Measurements from ENCODE around the gene DTYMK.

Gene DTYMK

DNA sequence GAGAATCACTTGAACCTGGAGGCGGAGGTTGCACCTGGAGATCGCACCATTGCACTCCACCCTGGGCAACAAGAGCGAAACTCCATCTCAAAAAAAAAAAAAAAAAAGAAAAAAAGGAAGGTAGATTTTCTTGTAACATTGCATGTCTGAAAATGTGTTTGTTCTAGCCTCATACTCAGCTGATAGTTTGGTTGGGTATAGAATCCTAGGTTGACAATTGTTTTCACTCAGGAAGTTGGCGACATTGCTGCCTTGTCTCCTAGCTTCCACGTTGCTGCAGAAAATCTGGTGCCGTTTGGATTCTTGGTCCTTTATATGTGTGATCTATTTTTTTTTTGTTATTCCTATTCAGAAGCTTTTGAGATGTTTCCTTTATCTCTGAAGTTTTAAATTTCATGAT, 19.9 kb upstream of the DTYMK start:
- no peak for DNase-seq (ENCODE audit: low spot score)

GRCh38 chr2:241703032-241703604, 16.5 kb upstream of the DTYMK start:
- DNase-seq (ENCODE audit: low spot score) = peak; percentile 43

GRCh38 chr2:241702155-241703031, 15.8 kb upstream of the DTYMK start:
- DNase-seq (ENCODE audit: low spot score) = peak; percentile 94

DNA sequence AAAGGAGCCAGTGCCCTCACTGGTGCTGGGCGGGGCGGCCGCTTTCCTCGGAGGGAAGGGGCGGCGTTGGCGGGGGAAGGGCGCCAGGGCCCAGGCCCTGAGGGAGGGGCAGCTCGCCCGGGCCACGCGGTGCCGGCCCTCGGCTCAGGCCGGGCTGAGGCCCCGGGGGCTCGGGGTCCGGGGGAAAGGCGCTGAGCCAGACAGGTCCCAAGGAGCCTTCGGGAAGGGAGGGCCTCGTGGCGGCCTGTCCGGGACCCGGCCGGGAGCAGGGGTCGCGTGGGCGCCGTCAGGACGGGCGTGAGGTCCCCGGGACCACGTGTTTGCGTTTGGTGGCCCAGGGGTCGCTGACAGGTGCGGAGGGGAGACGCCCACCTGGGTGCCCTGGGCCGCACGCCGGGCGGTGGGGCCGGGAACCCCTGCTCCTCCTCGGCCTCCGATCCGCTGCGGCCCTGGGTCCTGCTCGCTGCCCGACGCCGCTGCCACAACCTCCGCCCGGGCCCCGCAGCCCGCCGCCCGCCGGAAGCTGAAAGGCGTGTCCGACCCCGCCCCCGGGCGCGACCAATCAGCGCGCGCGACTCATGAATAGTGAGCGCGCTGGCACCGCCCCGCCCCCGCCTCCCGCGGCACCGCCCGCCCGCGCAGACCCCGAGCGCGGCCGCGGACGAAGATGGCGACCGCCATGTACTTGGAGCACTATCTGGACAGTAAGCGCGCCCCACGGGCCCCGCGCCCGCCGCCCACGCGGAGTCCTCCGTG, 15.0 kb upstream of the DTYMK start, which contains the start of gene ING5:
TSS of gene ING5 (plus strand) at position 641 of the 756 bp plus-strand sequence. CDS start at position 668, 27 bp downstream.
- DNase-seq (ENCODE audit: low spot score) = peak; percentile 92

DNA sequence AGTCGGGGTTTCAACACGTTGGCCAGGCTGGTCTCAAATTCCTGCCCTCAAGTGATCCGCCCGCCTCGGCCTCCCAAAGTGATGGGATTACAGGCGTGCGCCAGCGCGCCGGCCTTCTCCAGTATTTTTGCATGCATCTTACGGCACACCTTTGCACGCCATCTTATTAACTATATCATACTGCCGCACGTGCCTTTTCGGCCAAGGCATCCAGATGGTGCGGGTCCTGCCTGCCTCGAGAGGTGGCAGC, 14.5 kb upstream of the DTYMK start:
- DNase-seq (ENCODE audit: low spot score) = no peak

DNA sequence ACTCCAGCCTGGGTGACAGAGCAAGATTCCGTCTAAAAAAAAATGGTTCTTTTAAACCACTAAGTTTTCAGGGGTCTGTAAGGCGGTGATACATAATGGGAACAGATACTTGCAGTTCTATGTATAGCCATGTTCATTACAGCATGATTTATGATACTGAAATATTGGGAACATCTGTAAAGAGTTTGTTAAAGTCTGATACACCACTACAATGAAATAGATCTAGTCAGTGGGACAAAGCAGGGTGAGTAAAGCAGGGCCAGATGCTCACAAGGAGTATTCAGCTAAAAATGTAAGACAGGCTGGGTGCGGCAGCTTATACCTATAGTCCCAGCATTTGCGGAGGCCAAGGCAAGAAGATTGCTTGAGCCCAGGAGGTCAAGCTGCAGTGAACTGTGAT, 9.0 kb upstream of the DTYMK start:
- DNase-seq (ENCODE audit: low spot score) = no peak

GRCh38 chr2:241692448-241692847, 5.8 kb upstream of the DTYMK start:
- peak; percentile 57 for DNase-seq (ENCODE audit: low spot score)

DNA sequence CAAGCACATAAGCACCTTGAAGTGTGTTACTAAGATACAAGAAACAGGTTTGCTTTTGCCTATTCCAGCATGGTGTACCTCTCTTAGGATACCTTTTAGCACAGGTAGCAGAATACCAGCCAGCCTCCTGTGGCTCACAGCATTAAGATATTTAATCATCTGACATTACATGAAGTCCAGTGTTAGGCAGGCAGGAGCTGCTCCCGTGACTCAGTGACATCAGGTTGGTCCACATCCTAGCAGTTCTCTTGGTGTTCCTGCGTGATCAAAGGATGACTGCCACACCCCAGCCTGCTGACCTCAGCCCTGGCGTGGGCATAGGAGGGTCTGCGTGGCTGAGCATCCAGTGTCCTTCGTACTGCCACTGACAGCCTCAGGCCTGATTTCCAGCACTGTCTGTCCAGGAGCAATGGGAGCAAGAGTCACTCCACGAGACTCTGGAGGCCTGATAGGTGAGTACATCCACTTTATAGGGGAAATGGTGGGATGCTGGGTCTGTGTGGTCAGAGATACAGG, 3.6 kb upstream of the DTYMK start:
- DNase-seq (ENCODE audit: low spot score) = no peak

GRCh38 chr2:241689306-241689705, 2.7 kb upstream of the DTYMK start:
- DNase-seq (ENCODE audit: low spot score) = no peak

- DNase-seq (ENCODE audit: low spot score) = no peak
Observed at GRCh38 chr2:241686324-241686649, 328 bp downstream of the DTYMK start.

DNA sequence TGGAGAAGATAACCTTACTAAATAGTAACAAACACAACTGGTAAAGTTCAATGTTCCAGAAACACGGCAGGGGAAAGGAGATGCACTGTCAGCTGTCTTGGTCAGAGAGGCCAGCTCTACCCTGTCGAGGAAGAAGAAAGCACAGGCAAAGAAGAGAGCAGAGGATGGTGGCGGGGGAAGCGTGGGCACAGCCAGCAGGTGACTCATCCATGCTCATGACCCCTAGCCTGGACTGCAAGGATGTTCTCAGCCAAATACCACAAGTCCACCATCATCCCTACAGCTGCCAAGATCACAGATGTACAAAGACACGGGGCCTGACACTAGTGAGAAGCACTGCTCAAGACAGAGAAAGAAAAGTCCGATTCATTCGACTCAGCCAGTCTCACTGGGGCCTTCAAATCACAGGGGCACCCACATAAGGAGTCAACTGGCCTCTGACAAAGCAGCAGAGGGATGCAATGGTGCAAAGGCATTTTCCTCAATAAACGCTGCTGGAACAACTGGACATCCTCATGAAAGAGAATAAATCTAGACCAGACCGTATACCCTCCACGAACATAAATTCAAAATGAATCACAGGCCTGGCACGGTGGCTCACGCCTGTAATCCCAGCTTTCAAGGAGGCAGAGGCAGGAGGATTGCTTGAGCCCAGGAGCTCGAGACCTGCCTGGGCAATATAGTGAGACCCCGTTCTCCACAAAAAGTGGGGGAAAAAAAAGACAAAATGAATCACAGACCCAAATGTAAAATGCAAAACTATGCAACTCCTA, 5.6 kb downstream of the DTYMK start:
- DNase-seq (ENCODE audit: low spot score) = peak; percentile 98

GRCh38 chr2:241680044-241680443, 6.6 kb downstream of the DTYMK start:
- DNase-seq (ENCODE audit: low spot score) = no peak

GRCh38 chr2:241678784-241679540, 7.7 kb downstream of the DTYMK start:
- DNase-seq (ENCODE audit: low spot score) = no peak

DNA sequence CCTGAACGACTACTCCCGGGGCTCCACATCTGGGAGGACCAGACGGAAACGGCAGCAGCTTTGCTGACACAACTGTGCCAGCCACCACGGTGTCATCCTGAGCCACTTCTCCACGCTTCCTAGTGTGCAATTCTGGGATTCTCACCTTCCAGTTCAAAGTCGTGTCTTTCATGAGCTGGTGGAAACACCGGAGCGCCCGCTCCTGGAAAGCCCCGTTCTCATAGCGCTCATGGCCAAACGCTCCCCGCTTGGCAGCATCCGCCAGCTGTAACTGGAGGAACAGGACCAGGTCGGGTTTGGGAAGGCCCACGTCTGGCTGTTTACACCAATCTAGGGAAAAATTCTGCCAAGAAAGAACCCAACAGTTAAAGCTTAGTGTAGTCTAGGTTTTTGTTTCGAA, 8.3 kb downstream of the DTYMK start:
- DNase-seq (ENCODE audit: low spot score) = no peak

GRCh38 chr2:241677392-241677791, 9.2 kb downstream of the DTYMK start:
- no peak for DNase-seq (ENCODE audit: low spot score)

GRCh38 chr2:241676665-241677064, 9.9 kb downstream of the DTYMK start:
- DNase-seq (ENCODE audit: low spot score) = no peak

- DNase-seq (ENCODE audit: low spot score) = no peak
Observed at GRCh38 chr2:241675885-241676284, 10.7 kb downstream of the DTYMK start.

DNA sequence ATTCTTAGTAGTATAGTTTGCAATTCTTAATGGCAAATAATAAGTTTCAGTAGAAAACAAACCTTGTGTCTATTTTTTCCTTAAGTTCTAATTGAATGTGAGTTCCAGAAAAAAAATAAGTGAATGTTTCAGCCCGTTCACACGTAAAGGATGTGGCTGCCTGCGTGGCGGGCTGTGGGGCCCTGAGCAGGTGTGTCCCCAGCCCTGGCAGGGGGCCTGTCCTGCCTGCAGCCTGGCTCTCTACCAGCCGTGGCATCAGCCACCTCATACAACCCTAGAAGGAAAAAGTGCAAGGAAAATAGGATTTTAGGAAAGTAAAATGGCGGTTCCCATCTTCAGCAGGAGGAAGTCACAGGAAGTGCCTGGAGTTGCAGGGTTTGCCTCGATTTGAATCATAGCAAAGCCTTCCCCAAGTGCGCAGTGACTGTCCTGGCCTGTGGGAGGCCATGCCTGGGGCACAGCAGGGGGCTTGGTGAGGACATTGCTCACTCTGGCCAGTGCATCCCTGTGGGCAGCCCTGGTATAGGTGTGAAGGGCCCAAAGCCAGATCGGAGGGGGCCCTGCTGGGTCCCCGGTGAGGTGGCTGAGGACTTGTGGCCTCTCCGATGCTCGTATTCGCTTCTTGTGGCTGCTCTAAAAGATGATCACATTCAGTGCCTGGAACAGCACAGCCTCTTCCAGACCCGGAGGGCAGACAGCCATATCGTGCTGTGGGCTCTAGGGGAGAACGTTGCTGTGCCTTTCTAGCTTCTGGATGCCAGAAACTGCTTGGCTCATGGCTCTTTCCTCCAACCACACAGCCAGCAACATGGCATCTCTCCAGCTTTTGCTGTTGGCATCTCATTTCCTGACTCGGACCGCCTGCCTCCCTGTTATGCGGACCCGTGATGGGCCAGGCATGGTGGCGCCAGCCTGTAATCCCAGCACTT, 12.6 kb downstream of the DTYMK start:
- DNase-seq (ENCODE audit: low spot score) = peak; percentile 44

GRCh38 chr2:241673189-241673663, 13.4 kb downstream of the DTYMK start:
- no peak for DNase-seq (ENCODE audit: low spot score)

All from AG08395 (cell line).